Mammary epithelial cell (primary cell): ENCODE data around the gene PRDM5.

ENCODE experiments used
- CTCF ChIP-seq, 2 donors: IDR thresholded peaks in 1 of 2; conservative IDR thresholded peaks in 1 of 2; 2 replicates each; pipeline ENCODE4 v1.5.1; 2011 to 2012; ENCODE audit warnings: inconsistent platforms in 2 of 2, low read length in 2 of 2, mild to moderate bottlenecking in 2 of 2, control low read depth in 1 of 2, low read depth in 1 of 2; ENCODE audit not compliant: insufficient read depth in 1 of 2; ENCODE audit errors: extremely low read depth in 1 of 2
- EZH2 ChIP-seq: IDR thresholded peaks from 2 replicates; pipeline ENCODE4 v1.6.1; 2012; ENCODE audit warnings: low read length, inconsistent platforms, borderline replicate concordance

- no peak for TF ChIP-seq CTCF (conservative IDR thresholded peaks at IDR 0.05 in 1 of 2, IDR thresholded peaks at IDR 0.05 in 1 of 2; ENCODE audit: extremely low read depth in 1 of 2, insufficient read depth in 1 of 2, low read depth in 1 of 2, low read length in 2 of 2)
- TF ChIP-seq EZH2: no peak
These were observed 25.9 kb upstream of the PRDM5 start for GRCh38 chr4:120948382-120948781.
